Measurements from ENCODE around the gene PRTFDC1.

PRTFDC1 gene

GRCh38 chr10:24872790-24873182, 79.6 kb downstream of the PRTFDC1 start:
- DNase-seq (ENCODE audit: low read depth in 2 of 2), result no peak

DNA sequence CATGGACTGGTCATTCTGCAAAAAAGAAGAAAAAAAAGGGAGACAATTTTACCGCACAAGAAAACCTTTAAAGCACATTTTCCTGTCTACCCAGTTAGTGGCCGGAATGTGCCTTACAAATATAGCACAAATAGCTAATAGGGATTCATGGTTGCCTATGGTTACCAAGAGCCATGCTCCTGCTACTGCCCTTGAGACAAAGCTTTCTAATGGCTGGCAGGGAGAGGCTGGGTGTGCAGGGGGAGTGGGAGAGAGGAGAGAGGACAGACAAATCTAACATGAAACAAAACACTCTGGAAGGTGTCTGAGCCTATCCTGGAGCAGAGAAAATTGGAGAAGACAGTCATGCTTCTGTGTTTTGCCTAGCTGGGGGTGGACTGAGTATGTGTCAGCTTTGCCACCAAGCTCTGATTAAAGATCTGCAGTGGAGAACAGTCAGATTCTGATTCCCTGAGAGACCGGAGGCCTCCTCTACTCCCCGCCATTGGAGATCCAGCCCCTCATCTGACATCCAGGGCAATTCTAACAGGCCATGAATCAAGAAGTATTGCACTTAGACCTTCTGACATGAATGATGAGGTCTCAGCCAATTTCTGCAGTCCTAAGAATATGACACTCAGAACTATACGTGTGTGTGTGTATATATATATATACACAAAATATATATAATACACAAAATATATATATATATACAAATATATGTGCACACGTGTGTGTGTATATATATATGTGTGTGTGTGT, 80.2 kb downstream of the PRTFDC1 start:
- no peak for DNase-seq (ENCODE audit: low read depth in 2 of 2)

DNA sequence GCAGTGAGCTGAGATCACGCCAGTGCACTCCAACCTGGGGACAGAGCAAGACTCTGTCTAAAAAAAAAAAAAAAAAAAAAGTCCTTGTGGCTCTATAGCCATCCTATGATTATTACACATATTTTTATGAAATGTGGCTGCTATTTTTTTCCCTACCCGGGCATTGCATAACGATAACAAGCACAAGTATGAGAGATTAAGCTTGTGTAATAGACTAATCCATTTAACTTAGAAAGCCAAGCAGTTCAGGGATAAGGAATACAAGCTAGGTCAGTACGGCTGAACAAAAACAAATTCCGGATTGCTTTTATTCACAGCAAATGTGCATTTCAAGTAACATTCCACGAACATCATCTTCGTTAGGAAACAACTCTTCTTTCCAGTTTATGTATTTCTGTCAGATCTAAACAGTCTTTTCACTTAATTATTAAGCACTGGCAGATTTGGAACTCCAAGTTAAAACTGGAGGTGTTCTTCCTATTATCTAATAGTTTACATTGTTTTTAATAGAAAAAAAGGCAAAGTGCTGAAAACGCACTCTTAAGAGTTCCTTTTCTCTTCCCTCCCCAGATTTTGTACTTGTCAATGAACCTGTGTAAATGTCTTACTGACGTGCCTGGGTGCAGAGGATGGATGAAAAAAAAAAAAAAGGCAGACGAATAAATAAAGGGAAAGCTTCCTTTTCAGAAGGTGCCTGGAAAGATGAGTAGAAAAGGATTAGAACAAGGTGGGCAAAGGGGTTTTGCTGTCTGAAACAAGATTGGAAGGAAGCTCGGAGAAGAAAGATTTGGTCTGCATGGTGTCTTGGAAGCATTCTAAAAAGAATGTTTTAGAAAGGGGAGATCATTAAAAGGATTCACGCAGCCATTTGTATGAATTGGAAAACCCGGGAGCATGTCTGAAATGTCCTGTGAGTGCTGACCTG, 81.1 kb downstream of the PRTFDC1 start:
- DNase-seq (ENCODE audit: low read depth in 2 of 2), result no peak

GRCh38 chr10:24869354-24870015, 82.9 kb downstream of the PRTFDC1 start:
- no peak for DNase-seq (ENCODE audit: low read depth in 2 of 2)

DNA sequence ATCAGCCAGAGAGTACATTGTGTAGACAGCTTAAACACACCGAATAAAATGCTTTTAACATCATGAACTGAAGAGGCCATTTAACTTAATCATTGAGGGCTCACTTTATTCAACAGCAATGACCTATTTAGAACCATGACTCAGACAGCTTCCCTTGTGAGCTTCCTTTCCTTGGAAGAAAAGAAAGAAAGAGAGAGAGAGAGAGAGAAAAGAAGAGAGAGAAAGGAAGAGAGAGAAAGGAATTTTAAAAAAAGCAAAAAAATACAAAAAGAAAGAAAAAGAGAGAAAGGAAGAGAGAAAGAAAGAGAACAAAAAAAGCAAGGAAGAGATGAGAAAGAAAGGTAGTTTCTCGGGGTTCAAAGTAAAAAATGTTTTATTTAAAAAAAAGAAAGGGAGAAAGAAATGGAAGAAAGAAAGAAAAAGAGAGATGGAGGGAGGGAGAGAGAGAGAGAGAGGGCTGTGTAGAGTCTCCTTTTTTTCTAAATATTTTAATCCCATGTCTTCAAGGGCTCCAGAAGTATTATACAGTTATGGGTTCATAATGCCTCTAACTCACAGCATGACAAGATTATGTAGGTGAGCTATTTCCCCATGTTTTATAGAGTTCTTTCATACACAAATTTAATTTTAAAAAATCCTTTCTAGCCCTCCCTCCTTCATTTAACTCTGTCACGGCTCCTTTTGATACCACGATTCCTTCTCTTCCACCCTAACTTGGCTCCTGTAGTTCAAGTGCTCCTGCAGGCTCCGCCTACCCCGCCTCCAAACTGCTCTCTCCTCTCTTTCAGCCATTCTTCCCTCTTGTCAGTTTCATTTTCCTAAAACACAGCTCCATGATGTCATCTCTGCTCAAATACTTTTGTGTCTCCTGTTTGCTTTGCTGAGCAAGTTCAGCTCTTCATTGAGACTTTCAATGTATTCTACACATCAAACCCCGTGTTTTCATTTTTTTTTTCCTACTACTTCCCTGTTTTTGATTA, 85.5 kb downstream of the PRTFDC1 start:
- DNase-seq (ENCODE audit: low read depth in 2 of 2), result no peak

GRCh38 chr10:24865783-24866182, 86.6 kb downstream of the PRTFDC1 start:
- no peak for DNase-seq (ENCODE audit: low read depth in 2 of 2)

GRCh38 chr10:24862589-24862988, 89.8 kb downstream of the PRTFDC1 start:
- no peak for DNase-seq (ENCODE audit: low read depth in 2 of 2)

GRCh38 chr10:24858288-24859270, 93.8 kb downstream of the PRTFDC1 start:
- no peak for DNase-seq (ENCODE audit: low read depth in 2 of 2)

- no peak for DNase-seq (ENCODE audit: low read depth in 2 of 2)
Measured at GRCh38 chr10:24857031-24857725, 95.2 kb downstream of the PRTFDC1 start.

DNA sequence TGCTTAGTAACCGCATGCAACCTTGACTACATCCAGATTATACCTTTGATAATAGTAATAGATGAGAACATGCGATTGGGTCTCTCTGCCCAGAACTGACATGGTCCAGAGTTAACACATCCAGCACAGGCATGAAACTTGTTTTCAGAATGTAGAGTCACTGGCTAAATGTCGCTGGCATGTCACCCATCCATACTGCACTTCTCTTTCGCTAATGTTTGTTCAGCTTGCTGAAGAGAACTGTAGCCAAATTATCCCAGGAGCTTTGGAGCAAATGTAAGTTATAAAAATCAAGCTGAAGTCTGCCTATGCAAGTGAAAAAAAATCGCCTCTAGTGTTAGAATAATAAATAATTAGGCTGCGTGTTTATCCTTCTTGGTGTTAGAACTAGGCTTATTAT, 98.2 kb downstream of the PRTFDC1 start:
- DNase-seq (ENCODE audit: low read depth in 2 of 2), result no peak

GRCh38 chr10:24853661-24854060, 98.7 kb downstream of the PRTFDC1 start:
- no peak for DNase-seq (ENCODE audit: low read depth in 2 of 2)

- DNase-seq (ENCODE audit: low read depth in 2 of 2), result no peak
Measured at GRCh38 chr10:24851629-24852028, 100.8 kb downstream of the PRTFDC1 start.

DNA sequence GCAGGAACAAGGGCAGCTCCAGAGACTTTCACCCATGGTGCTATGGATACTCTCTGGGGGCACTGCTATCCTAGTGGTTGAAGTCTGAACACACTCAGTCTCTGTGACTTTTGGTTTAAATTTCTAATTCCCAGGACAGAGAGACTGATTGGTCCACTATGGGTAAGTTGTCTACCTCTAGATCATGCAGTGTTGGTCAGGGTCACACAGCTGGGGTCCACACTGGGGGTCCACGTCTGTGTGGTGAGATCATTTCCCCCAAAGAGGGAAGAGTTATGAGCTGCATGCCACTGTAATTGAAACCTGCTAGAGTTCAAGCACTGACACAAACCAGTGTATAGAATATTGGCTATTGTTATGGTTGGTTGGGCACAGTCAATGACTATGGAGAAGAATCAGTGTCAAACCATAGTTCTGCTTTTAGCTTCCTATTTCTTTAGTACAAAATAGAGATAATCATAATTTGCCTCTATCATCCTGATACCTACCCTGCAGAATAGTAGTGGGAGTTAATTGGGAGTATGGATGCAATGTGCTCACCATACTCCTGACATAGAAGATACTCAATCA, 101.6 kb downstream of the PRTFDC1 start:
- no peak for DNase-seq (ENCODE audit: low read depth in 2 of 2)

DNA sequence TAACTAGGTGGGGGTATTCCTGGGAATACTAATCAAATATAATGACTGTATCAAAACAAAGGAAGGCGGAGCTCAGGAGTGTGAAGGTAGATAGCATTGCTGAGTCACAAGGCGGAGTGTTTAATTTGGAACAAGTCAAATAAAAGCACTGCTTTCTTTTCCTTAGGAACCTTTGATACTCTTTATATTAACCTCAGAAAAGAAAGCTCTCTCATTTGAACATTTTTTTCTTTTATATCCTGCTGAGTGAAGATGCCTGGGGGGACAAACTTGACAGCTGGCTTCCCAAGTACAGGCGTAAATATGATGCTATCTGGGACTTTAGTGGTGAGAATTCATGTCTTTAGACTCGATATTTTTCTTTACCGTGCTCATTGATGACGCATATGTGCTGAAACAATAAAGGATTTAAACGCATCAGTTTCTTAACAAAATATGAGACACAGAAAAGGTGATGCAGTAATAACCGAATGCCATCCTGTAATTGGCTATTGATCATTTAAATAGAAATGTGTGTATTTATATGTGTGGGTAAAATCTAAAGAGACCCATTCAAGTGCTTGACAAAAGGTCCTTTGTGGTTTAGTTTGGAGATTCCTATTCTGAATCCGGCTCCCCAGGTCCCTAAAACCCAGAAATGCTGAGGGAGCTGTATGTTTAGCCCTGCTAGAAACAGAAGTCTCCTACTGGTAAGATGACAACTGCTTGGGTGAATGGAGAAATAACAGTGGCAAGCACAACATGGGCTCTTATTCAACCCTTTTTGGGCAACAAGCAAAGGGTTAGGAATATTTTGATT, 102.7 kb downstream of the PRTFDC1 start:
- no peak for DNase-seq (ENCODE audit: low read depth in 2 of 2)

- no peak for DNase-seq (ENCODE audit: low read depth in 2 of 2)
Measured at GRCh38 chr10:24849051-24849450, 103.4 kb downstream of the PRTFDC1 start.

- no peak for DNase-seq (ENCODE audit: low read depth in 2 of 2)
Measured at GRCh38 chr10:24848195-24848594, 104.2 kb downstream of the PRTFDC1 start.

GRCh38 chr10:24847112-24848070, 105.0 kb downstream of the PRTFDC1 start:
- DNase-seq (ENCODE audit: low read depth in 2 of 2), result no peak

Data from stimulated activated CD8-positive, alpha-beta memory T cell treated with anti-CD3 and anti-CD28 coated beads, Interleukin-15, amount 100 ng/mL, for 4 hours (primary cell).